Measurements from ENCODE around the gene THRA. TPM values are rescaled to one million over a fixed set of nuclear protein-coding genes. Genes with fewer than 3 reads are reported as not detected.

The THRA gene
- total RNA-seq, 1 donor from 2014 or later = 13.6 TPM

GRCh38 chr17:40101367-40102210 lies 38.8 kb downstream of the THRA start:
- Mint-ChIP-seq H3K4me3 (ENCODE audit: unreplicated experiment) (peak overlapping the region; percentile 86), H3K9me3 (ENCODE audit: unreplicated experiment) (no peaks in the 10 kb centered on the region), H3K4me1 (ENCODE audit: unreplicated experiment) (peaks cover 62% of the 10 kb centered on the region), H3K27me3 (ENCODE audit: unreplicated experiment) (peaks cover 26% of the 10 kb centered on the region), H3K27ac (ENCODE audit: unreplicated experiment) (peak overlapping the region; percentile 30), H3K36me3 (ENCODE audit: low read depth, unreplicated experiment) (peaks cover 8% of the 10 kb centered on the region)
- TF ChIP-seq, protein P1, sequence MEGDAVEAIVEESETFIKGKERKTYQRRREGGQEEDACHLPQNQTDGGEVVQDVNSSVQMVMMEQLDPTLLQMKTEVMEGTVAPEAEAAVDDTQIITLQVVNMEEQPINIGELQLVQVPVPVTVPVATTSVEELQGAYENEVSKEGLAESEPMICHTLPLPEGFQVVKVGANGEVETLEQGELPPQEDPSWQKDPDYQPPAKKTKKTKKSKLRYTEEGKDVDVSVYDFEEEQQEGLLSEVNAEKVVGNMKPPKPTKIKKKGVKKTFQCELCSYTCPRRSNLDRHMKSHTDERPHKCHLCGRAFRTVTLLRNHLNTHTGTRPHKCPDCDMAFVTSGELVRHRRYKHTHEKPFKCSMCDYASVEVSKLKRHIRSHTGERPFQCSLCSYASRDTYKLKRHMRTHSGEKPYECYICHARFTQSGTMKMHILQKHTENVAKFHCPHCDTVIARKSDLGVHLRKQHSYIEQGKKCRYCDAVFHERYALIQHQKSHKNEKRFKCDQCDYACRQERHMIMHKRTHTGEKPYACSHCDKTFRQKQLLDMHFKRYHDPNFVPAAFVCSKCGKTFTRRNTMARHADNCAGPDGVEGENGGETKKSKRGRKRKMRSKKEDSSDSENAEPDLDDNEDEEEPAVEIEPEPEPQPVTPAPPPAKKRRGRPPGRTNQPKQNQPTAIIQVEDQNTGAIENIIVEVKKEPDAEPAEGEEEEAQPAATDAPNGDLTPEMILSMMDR (IDR thresholded peaks at IDR 0.05; ENCODE audit: unreplicated experiment) = no peak
- no peak for DNase-seq (ENCODE audit: low spot score)

- Mint-ChIP-seq H3K27ac (ENCODE audit: unreplicated experiment) (no peak overlapping the region), H3K4me3 (ENCODE audit: unreplicated experiment) (peak overlapping the region; percentile 15), H3K36me3 (ENCODE audit: low read depth, unreplicated experiment) (peaks cover 8% of the 10 kb centered on the region), H3K4me1 (ENCODE audit: unreplicated experiment) (peaks cover 72% of the 10 kb centered on the region), H3K27me3 (ENCODE audit: unreplicated experiment) (peaks cover 30% of the 10 kb centered on the region), H3K9me3 (ENCODE audit: unreplicated experiment) (no peaks in the 10 kb centered on the region)
- TF ChIP-seq, protein P1 (IDR thresholded peaks at IDR 0.05; ENCODE audit: unreplicated experiment) = no peak
- no peak for DNase-seq (ENCODE audit: low spot score)
Observed at GRCh38 chr17:40103071-40103661, 40.4 kb downstream of the THRA start.

DNA sequence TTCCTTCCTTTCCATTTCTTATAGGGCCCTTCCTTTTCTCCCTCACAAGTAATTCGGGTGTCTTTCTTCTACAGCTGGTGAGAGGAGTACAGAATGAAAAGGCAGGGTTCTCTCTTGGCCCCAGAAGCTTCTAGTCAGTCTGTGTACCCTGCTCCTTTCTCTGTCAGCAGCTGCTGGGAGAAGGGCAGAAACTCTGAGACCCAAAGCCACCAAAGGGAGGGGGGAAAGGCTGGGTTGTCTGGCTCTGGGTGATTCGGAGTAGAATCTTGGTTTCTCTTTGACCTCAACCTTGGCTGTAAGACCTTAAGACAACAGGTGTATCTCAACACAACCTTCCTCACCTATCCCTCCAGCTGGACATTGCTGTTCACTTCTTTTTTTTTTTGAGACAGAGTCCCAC lies 40.9 kb downstream of the THRA start:
- Mint-ChIP-seq H3K36me3 (ENCODE audit: low read depth, unreplicated experiment) (peaks cover 5% of the 10 kb centered on the region), H3K27ac (ENCODE audit: unreplicated experiment) (no peak overlapping the region), H3K4me3 (ENCODE audit: unreplicated experiment) (peak overlapping the region; percentile 15), H3K27me3 (ENCODE audit: unreplicated experiment) (peaks cover 27% of the 10 kb centered on the region), H3K4me1 (ENCODE audit: unreplicated experiment) (peaks cover 70% of the 10 kb centered on the region), H3K9me3 (ENCODE audit: unreplicated experiment) (no peaks in the 10 kb centered on the region)
- TF ChIP-seq, protein P1 (IDR thresholded peaks at IDR 0.05; ENCODE audit: unreplicated experiment) = no peak
- DNase-seq (ENCODE audit: low spot score) = no peak

DNA sequence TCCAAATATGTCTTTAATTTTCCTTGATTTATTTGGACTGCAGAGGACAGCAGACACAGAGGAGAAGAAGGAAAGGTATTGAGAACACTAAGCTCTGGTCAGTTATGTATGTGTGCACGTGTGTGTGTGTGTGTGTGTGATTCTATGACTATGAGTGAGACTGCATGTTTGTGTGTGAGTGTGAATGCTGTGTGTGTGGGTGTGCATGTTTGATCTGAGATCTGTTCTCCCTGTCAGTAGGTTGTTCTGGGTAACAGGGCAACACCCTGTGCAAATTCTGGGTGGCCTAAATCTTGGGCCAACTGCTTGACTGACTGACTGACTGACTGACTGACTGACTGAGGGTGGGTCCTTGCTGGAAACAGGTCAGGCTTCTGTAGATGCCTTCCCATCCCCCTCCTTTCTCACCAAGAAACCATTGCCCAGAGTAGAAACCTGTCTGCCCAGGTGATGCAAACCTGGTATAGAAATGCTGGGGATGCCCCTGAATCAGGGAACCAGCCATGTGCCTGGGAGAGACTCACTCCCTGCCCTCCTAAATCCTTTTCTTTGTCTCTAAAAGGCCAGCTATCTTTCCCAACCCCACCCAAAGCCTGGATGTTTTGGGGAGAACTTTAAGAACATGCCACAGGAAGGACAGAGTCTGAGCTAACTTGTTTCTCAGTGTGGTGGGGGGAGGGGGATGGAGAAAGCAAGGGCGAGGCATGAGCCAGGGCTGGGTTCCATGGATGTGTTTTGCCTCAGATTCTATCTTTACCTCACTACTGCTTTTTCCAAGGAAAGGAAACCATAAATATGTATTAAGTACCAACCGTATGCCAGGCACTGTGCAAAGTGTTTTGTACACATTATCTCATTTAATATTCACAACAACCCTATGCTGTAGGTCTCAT lies 42.1 kb downstream of the THRA start:
- no peak for DNase-seq (ENCODE audit: low spot score)
- H3K27ac Mint-ChIP-seq (ENCODE audit: unreplicated experiment) = no peak overlapping the region
- TF ChIP-seq, protein P1 (IDR thresholded peaks at IDR 0.05; ENCODE audit: unreplicated experiment) = no peak
- peaks cover 72% of the 10 kb centered on the region for H3K4me1 Mint-ChIP-seq (ENCODE audit: unreplicated experiment)
- H3K27me3 Mint-ChIP-seq (ENCODE audit: unreplicated experiment) = peaks cover 28% of the 10 kb centered on the region
- peaks cover 1% of the 10 kb centered on the region for H3K36me3 Mint-ChIP-seq (ENCODE audit: low read depth, unreplicated experiment)
- H3K9me3 Mint-ChIP-seq (ENCODE audit: unreplicated experiment) = no peaks in the 10 kb centered on the region
- H3K4me3 Mint-ChIP-seq (ENCODE audit: unreplicated experiment) = no peak overlapping the region

Measured in endothelial cell (in vitro differentiated cells).